Coronary artery (tissue), 2 donors: ENCODE results near the gene LMTK2.

Experiments used
- DNase-seq: peaks from one replicate; pipeline ENCODE4 v3.0.0-alpha.2; 2017; ENCODE audit warnings: low spot score
- H3K27ac ChIP-seq, 2 donors: fragments of 200-600 bp; sonication (generic); one replicate each; pipeline ENCODE4 v1.5.1; 2016 to 2019
- H3K4me3 ChIP-seq: fragments of 200-600 bp; sonication (generic); 2 replicates; pipeline ENCODE4 v1.5.1; 2016; ENCODE audit warnings: mild to moderate bottlenecking, moderate library complexity
- CTCF ChIP-seq: fragments of 200-600 bp; sonication (generic); IDR thresholded peaks from one replicate; pipeline ENCODE4 v1.5.1; 2019; ENCODE audit warnings: antibody characterized with exemption

LMTK2 gene

DNA sequence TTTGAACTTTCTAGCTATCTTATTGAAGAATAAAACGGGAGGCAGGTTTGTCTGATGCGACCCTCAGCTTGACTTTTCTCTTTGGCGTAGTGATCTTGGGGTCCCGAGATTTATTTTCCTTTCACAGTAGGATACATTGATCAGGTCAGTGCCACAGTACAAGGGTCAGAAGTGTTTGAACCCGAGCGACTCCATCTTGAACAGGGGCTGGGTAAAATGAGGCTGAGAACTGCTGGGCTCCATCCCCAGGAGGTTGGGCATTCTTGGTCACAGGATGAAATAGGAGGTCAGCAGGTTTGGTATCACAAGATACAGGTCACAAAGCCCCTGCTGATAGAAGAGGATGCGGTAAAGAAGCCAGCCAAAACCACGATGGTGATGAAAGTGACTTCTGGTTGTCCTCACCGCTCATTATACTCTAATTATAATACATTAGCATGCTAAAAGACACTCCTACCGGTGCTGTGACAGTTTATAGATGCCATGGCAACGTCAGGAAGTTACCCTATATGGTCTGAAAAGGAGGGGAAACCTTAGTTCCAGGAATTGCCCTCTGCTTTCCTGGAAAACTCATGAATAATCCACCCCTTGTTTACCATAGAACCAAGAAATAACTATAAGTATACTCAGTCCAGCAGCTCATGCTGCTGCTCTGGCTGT is 148.4 kb downstream of the LMTK2 start:
- H3K27ac ChIP-seq = no peak overlapping the region
- DNase-seq = no peak
- no peak overlapping the region for H3K4me3 ChIP-seq
- no peak for TF ChIP-seq CTCF

GRCh38 chr7:98256431-98256830 is 149.8 kb downstream of the LMTK2 start:
- Histone ChIP-seq H3K27ac (no peak overlapping the region), H3K4me3 (no peak overlapping the region)
- DNase-seq = no peak
- TF ChIP-seq CTCF = no peak

DNA sequence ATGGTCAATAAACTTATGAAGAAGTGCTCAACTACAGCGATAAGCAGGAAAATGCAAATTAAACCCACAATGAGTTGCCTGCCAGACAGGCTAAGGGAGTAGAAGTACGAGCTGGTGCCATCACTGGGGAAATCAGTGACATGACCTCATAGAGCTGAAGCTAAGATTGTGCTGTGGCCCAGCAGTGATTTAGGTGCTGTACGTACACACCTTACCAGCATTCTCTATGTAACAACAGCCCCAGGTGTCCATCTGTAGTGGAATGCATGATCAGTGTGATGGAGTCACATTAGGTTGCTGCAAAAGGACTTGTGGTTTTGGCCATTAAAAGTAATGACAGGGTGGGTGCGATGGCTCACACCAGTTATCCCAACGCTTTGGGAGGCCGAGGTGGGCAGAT is 151.0 kb downstream of the LMTK2 start:
- no peak for TF ChIP-seq CTCF
- no peak for DNase-seq
- no peak overlapping the region for H3K4me3 ChIP-seq
- H3K27ac ChIP-seq = no peak overlapping the region
